ENCODE results near the gene NDUFA6. TPM values are rescaled to one million over a fixed set of nuclear protein-coding genes. Genes with fewer than 3 reads are reported as not detected.
"Not testable (repeated sequence)": the region's sequence is repeated elsewhere in the genome, so short reads cannot be mapped to it uniquely, and the experiment has no call there.

The NDUFA6 gene
- total RNA-seq, result 33.0 and 41.6 TPM in 2 replicates

- peak within 1 kb of the TSS; percentile 100 for H3K4me3 ChIP-seq (ENCODE audit: insufficient read depth, low read length)
- peaks cover 3% of the 10 kb centered on the region for H4K20me1 ChIP-seq (ENCODE audit: insufficient read depth, low read length)
- H3K4me1 ChIP-seq (ENCODE audit: insufficient read depth, low read length), result peaks cover 7% of the 10 kb centered on the region
- peaks cover 35% of the 10 kb centered on the region for H3K79me2 ChIP-seq (ENCODE audit: insufficient read depth, low read length)
- peak within 1 kb of the TSS; percentile 99 for H2AFZ ChIP-seq (ENCODE audit: low read length)
- peak; percentile 87 for TF ChIP-seq CTCF (IDR thresholded peaks at IDR 0.05; ENCODE audit: extremely low read depth, low read depth, low read length)
- H3K9me3 ChIP-seq (ENCODE audit: low read depth, low read length), result no peaks in the 10 kb centered on the region
- H3K27ac ChIP-seq (ENCODE audit: low read depth, low read length), result peak within 1 kb of the TSS; percentile 97
- H3K27me3 ChIP-seq (ENCODE audit: insufficient read depth, low read length), result no peaks in the 10 kb centered on the region
- peaks cover 17% of the 10 kb centered on the region for H3K36me3 ChIP-seq (ENCODE audit: insufficient read depth, low read length)
- DNase-seq (ENCODE audit: insufficient read length, low spot score, missing footprints), result peak; percentile 99
- peak within 1 kb of the TSS; percentile 88 for H3K4me2 ChIP-seq (ENCODE audit: insufficient read depth, low read length)
These were observed at the start of gene NDUFA6 for GRCh38 chr22:42090596-42091454. NDUFA6 (minus strand) TSS chr22:42090772; CDS start chr22:42090744, 28 bp downstream.

- not testable (repeated sequence) for H4K20me1 ChIP-seq (ENCODE audit: insufficient read depth, low read length); H3K79me2 ChIP-seq (ENCODE audit: insufficient read depth, low read length); H3K27me3 ChIP-seq (ENCODE audit: insufficient read depth, low read length); H3K9me3 ChIP-seq (ENCODE audit: low read depth, low read length); DNase-seq (ENCODE audit: insufficient read length, low spot score, missing footprints); H3K4me1 ChIP-seq (ENCODE audit: insufficient read depth, low read length); H3K36me3 ChIP-seq (ENCODE audit: insufficient read depth, low read length); H3K4me3 ChIP-seq (ENCODE audit: insufficient read depth, low read length); H2AFZ ChIP-seq (ENCODE audit: low read length); H3K4me2 ChIP-seq (ENCODE audit: insufficient read depth, low read length); H3K27ac ChIP-seq (ENCODE audit: low read depth, low read length)
These were observed 49.6 kb upstream of the NDUFA6 start for GRCh38 chr22:42140153-42140552.

- not testable (repeated sequence) for DNase-seq (ENCODE audit: insufficient read length, low spot score, missing footprints); H3K4me3 ChIP-seq (ENCODE audit: insufficient read depth, low read length); H3K27me3 ChIP-seq (ENCODE audit: insufficient read depth, low read length); H3K4me2 ChIP-seq (ENCODE audit: insufficient read depth, low read length); H3K79me2 ChIP-seq (ENCODE audit: insufficient read depth, low read length); H3K27ac ChIP-seq (ENCODE audit: low read depth, low read length); H4K20me1 ChIP-seq (ENCODE audit: insufficient read depth, low read length); H3K36me3 ChIP-seq (ENCODE audit: insufficient read depth, low read length); H2AFZ ChIP-seq (ENCODE audit: low read length); H3K4me1 ChIP-seq (ENCODE audit: insufficient read depth, low read length); H3K9me3 ChIP-seq (ENCODE audit: low read depth, low read length)
These were observed 48.9 kb upstream of the NDUFA6 start for GRCh38 chr22:42139508-42139907.

GRCh38 chr22:42138972-42139371 lies 48.4 kb upstream of the NDUFA6 start:
- no peak overlapping the region for H3K27ac ChIP-seq (ENCODE audit: low read depth, low read length)
- TF ChIP-seq CTCF (IDR thresholded peaks at IDR 0.05; ENCODE audit: extremely low read depth, low read depth, low read length), result no peak

More at GRCh38 chr22:42138972-42139371, 48.4 kb upstream of the NDUFA6 start:
- Histone ChIP-seq H3K36me3 (ENCODE audit: insufficient read depth, low read length) (no peaks in the 10 kb centered on the region), H2AFZ (ENCODE audit: low read length) (no peak overlapping the region), H3K27me3 (ENCODE audit: insufficient read depth, low read length) (no peaks in the 10 kb centered on the region), H3K4me2 (ENCODE audit: insufficient read depth, low read length) (no peak overlapping the region), H4K20me1 (ENCODE audit: insufficient read depth, low read length) (no peaks in the 10 kb centered on the region), H3K9me3 (ENCODE audit: low read depth, low read length) (no peaks in the 10 kb centered on the region), H3K79me2 (ENCODE audit: insufficient read depth, low read length) (no peaks in the 10 kb centered on the region), H3K4me3 (ENCODE audit: insufficient read depth, low read length) (no peak overlapping the region), H3K4me1 (ENCODE audit: insufficient read depth, low read length) (peaks cover 4% of the 10 kb centered on the region)
- DNase-seq (ENCODE audit: insufficient read length, low spot score, missing footprints), result no peak
